PC-9 (cell line): ENCODE results near the gene UFD1. TPM values are rescaled to one million over a fixed set of nuclear protein-coding genes. Genes with fewer than 3 reads are reported as not detected.

Experiments
- BruUV-seq: library from RNA; stranded (reverse); fragments of 400-500 nt; replicated peaks from 2 replicates; lab custom pipeline; 2021; lab: Mats Ljungman, UMichigan
- CTCF ChIA-PET: fragments of 300-600 bp; sonication (Branson Sonifier 250); formaldehyde crosslinking; loops from one replicate; lab custom pipeline; 2022; ENCODE audit warnings: antibody characterized with exemption; lab: Charles Lee
- POLR2A ChIA-PET: fragments of 300-600 bp; sonication (Branson Sonifier 250); formaldehyde crosslinking; loops from one replicate; lab custom pipeline; 2022; ENCODE audit warnings: antibody characterized with exemption; ENCODE audit not compliant: unreplicated experiment; lab: Charles Lee
- DNase-seq, 2 experiments: peaks; one replicate each; pipeline versions ENCODE4 v3.0.0 to v3.0.0-alpha.2; 2015 to 2022; ENCODE audit warnings: mixed read lengths in 1 of 2
- H2AFZ ChIP-seq: fragments of 200-600 bp; sonication (generic); 2 replicates; pipeline ENCODE4 v1.8.1; 2017; ENCODE audit warnings: antibody characterized with exemption
- H3F3A ChIP-seq: fragments of 200-600 bp; sonication (generic); 2 replicates; pipeline ENCODE4 v1.8.1; 2017; ENCODE audit warnings: antibody characterized with exemption, mild to moderate bottlenecking, low read depth; ENCODE audit not compliant: insufficient read depth
- H3K27ac ChIP-seq: fragments of 200-600 bp; sonication (generic); 2 replicates; pipeline ENCODE4 v1.6.1; 2016; ENCODE audit warnings: mixed run types
- H3K27me3 ChIP-seq: fragments of 200-600 bp; sonication (generic); 2 replicates; pipeline ENCODE4 v1.6.1; 2016; ENCODE audit warnings: low read depth, mixed run types; ENCODE audit not compliant: insufficient read depth
- H3K36me3 ChIP-seq: fragments of 200-600 bp; sonication (generic); 2 replicates; pipeline ENCODE4 v1.6.1; 2016; ENCODE audit warnings: low read depth, mixed run types
- H3K4me1 ChIP-seq: fragments of 200-600 bp; sonication (generic); replicated peaks from 2 replicates; pipeline ENCODE4 v1.6.1; 2016; ENCODE audit warnings: mixed run types; ENCODE audit not compliant: insufficient read depth
- H3K4me2 ChIP-seq: fragments of 200-600 bp; sonication (generic); 2 replicates; pipeline ENCODE4 v1.6.1; 2017; ENCODE audit warnings: mixed run types
- H3K4me3 ChIP-seq: fragments of 200-600 bp; sonication (generic); 2 replicates; pipeline ENCODE4 v1.6.1; 2016; ENCODE audit warnings: mixed run types
- H3K79me2 ChIP-seq: fragments of 200-600 bp; sonication (generic); 2 replicates; pipeline ENCODE4 v1.6.1; 2017; ENCODE audit warnings: low read depth, mixed run types
- H3K9me2 ChIP-seq: fragments of 200-600 bp; sonication (generic); 2 replicates; pipeline ENCODE4 v1.8.1; 2017; ENCODE audit warnings: mild to moderate bottlenecking; ENCODE audit not compliant: insufficient read depth
- H3K9me3 ChIP-seq: fragments of 200-600 bp; sonication (generic); 2 replicates; pipeline ENCODE4 v1.8.1; 2016; ENCODE audit warnings: low read depth; ENCODE audit not compliant: insufficient read depth
- H4K20me1 ChIP-seq: fragments of 200-600 bp; sonication (generic); 2 replicates; pipeline ENCODE4 v1.8.1; 2017; ENCODE audit not compliant: insufficient read depth
- EZH2 ChIP-seq: fragments of 200-600 bp; sonication (generic); IDR thresholded peaks from 2 replicates; pipeline ENCODE4 v1.8.0; 2017; ENCODE audit warnings: antibody characterized with exemption, low read depth
- intact Hi-C: fragments of 100-400 bp; cut with micrococcal nuclease; formaldehyde crosslinking; loops from one replicate; pipeline ENCODE4 v1.10.0; 2022; ENCODE audit not compliant: unreplicated experiment
- total RNA-seq: library from RNA; stranded (reverse); gene quantifications from 2 replicates; pipeline ENCODE4 v1.2.3, GENCODE V29; 2021
- TF ChIP-seq, protein P1 (sequence below): fragments of 200-600 bp; sonication (generic); conservative IDR thresholded peaks from 2 replicates; pipeline ENCODE4 v1.6.1; 2017; ENCODE audit warnings: mixed run types, antibody characterized with exemption, mild to moderate bottlenecking, moderate library complexity

UFD1 gene
- total RNA-seq, 1 experiment from 2014 or later: 66.9 TPM

DNA sequence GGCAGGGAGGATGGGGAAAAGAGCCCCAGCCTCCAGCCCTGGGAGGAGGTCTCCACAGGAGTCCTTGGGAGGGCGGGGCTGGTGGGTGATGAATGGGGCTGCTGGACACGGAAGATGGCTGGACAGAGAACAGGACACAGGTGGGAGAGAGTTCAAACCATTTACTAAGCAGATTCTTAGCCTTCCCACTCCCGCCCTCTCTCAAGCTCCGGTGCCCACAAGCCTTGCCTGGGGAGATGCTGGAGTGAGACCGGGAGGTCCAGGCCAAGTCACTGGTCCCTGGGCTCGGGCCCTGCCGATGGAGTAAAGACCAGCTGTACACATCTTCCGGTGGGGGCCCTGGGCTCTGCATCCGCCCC is 43.9 kb upstream of the UFD1 start:
- Histone ChIP-seq H3K4me2 (no peak overlapping the region), H3K4me3 (no peak overlapping the region), H2AFZ (no peak overlapping the region)

DNA sequence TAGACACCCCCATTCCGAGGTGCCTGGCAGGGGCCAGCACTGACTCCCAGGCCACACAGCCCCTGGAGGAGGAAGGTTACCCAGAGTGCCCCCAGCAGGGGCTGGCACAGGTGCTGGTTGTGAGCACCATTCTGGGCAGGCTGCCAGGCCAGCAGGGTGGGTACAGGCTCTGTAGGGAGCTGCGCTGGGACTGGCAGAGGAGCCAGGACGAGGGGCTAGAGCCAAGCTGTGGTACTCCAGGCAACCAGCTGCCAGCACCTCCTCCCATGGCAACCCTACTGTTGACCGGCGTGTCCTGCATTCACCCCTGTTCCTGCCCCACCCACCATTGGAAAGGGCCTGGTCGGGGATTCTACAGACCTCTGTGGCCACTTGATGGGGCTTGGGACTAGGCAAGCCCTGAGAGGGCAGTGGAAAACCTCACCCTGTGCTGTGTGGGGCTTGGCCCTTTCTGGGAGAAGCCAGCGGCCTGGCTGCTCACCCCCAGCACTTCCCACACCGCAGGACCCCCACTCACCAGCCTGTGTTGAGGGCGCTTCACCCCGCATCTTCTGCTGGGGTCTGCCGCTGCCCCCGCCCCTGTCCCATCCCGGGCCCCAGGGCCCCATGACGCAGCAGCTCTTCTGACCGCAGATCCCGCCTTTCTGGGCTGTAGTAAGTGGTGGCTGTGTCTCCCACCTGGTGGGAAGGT is 43.3 kb upstream of the UFD1 start:
- BruUV-seq: no TSS peak
- no peak overlapping the region for H3K4me2 ChIP-seq
- H3K27ac ChIP-seq: no peak overlapping the region
- no peak for DNase-seq
- no peak overlapping the region for H3K4me3 ChIP-seq
- no peaks in the 10 kb centered on the region for H3F3A ChIP-seq
- intact Hi-C loops: no loop called here
- no peaks in the 10 kb centered on the region for H3K36me3 ChIP-seq
- no peaks in the 10 kb centered on the region for H3K9me2 ChIP-seq
- ChIA-PET POLR2A (no interaction called here), CTCF (interaction anchor here (0.6 kb wide), 1 partner anchor 88 kb away, joined by 6 read pairs; no protein-coding TSS in a partner anchor)
- no peak overlapping the region for H2AFZ ChIP-seq
- no peaks in the 10 kb centered on the region for H3K27me3 ChIP-seq
- TF ChIP-seq, protein P1, sequence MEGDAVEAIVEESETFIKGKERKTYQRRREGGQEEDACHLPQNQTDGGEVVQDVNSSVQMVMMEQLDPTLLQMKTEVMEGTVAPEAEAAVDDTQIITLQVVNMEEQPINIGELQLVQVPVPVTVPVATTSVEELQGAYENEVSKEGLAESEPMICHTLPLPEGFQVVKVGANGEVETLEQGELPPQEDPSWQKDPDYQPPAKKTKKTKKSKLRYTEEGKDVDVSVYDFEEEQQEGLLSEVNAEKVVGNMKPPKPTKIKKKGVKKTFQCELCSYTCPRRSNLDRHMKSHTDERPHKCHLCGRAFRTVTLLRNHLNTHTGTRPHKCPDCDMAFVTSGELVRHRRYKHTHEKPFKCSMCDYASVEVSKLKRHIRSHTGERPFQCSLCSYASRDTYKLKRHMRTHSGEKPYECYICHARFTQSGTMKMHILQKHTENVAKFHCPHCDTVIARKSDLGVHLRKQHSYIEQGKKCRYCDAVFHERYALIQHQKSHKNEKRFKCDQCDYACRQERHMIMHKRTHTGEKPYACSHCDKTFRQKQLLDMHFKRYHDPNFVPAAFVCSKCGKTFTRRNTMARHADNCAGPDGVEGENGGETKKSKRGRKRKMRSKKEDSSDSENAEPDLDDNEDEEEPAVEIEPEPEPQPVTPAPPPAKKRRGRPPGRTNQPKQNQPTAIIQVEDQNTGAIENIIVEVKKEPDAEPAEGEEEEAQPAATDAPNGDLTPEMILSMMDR: no peak
- no peak for TF ChIP-seq EZH2
- H3K9me3 ChIP-seq: no peaks in the 10 kb centered on the region
- no peaks in the 10 kb centered on the region for H3K4me1 ChIP-seq
- no peaks in the 10 kb centered on the region for H4K20me1 ChIP-seq
- H3K79me2 ChIP-seq: no peaks in the 10 kb centered on the region

More for the DNA sequence above, 43.9 kb upstream of the UFD1 start:
- ChIA-PET POLR2A (no interaction called here), CTCF (no interaction called here)
- intact Hi-C loops: no loop called here
- no peaks in the 10 kb centered on the region for H4K20me1 ChIP-seq
- H3K36me3 ChIP-seq: no peaks in the 10 kb centered on the region
- H3K27me3 ChIP-seq: no peaks in the 10 kb centered on the region
- no peaks in the 10 kb centered on the region for H3K79me2 ChIP-seq
- H3K9me3 ChIP-seq: no peaks in the 10 kb centered on the region
- no peaks in the 10 kb centered on the region for H3F3A ChIP-seq
- BruUV-seq: no TSS peak
- H3K4me1 ChIP-seq: no peaks in the 10 kb centered on the region
- no peaks in the 10 kb centered on the region for H3K9me2 ChIP-seq
- no peak for TF ChIP-seq EZH2
- TF ChIP-seq, protein P1: no peak
- H3K27ac ChIP-seq: no peak overlapping the region
- no peak for DNase-seq

DNA sequence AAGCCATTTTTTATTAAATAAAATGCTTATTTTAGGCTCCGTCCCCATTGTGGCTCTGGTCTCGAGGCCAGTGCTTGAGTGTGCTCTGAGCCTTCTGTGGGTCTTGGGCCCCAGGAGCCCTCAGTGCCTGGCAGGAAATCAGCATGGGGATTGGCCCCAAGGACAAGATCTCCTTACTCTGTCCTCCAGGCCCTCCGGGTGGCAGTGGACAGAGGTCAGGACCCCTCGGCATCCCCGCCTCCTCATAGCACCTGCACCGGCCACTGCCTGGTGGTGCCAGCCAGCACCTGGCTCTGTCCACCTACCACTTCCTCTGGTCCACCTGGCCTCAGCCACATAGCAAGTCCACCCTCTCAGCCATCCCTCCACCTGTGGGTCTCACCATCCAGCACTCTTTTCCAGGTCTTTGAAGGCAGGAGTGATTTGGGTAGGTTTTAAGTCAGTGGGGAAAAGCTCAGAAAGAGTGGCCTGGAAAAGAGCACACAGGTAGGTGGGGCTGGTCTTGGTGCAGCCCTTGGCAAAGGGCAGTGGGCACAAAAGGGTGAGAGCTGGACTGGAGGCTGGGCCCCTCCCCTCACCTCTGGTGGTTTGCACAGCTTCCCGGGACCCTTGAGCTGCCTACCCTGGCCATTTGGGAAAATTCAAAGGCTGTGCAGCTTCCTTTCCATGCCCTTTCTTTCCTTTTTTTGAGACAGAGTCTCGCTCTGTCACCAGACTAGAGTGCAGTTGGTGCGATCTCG is 41.7 kb upstream of the UFD1 start:
- no peaks in the 10 kb centered on the region for H3K9me3 ChIP-seq
- BruUV-seq: no TSS peak
- no peaks in the 10 kb centered on the region for H3K9me2 ChIP-seq
- ChIA-PET POLR2A (interaction anchor here (0.6 kb wide), 1 partner anchor 18 kb away, joined by 6 read pairs; no protein-coding TSS in a partner anchor), CTCF (no interaction called here)
- H2AFZ ChIP-seq: no peak overlapping the region
- no peaks in the 10 kb centered on the region for H3K36me3 ChIP-seq
- H4K20me1 ChIP-seq: no peaks in the 10 kb centered on the region
- TF ChIP-seq, protein P1: no peak
- TF ChIP-seq EZH2: no peak
- no peak overlapping the region for H3K4me3 ChIP-seq
- H3F3A ChIP-seq: no peaks in the 10 kb centered on the region
- H3K27ac ChIP-seq: no peak overlapping the region
- no peak overlapping the region for H3K4me2 ChIP-seq
- H3K27me3 ChIP-seq: no peaks in the 10 kb centered on the region
- no peaks in the 10 kb centered on the region for H3K79me2 ChIP-seq
- DNase-seq: no peak
- intact Hi-C loops: no loop called here
- H3K4me1 ChIP-seq: no peaks in the 10 kb centered on the region
